Keratinocyte (primary cell): ENCODE data around the gene ACBD6. TPM values are rescaled to one million over a fixed set of nuclear protein-coding genes. Genes with fewer than 3 reads are reported as not detected.

Source experiments
- DNase-seq: peaks from one replicate; pipeline ENCODE4 v3.0.0-alpha.2; 2011; ENCODE audit warnings: low read depth, missing footprints, low spot score
- FAIRE-seq: peaks from 2 replicates; lab custom pipeline; 2011; peaks lifted over from hg19 to GRCh38; lab: Jason Lieb, UNC
- H2AFZ ChIP-seq: 2 replicates; pipeline ENCODE4 v1.6.0; 2012; ENCODE audit warnings: low read length, control low read depth, inconsistent platforms; ENCODE audit not compliant: control insufficient read depth
- H3K27ac ChIP-seq: 2 replicates; pipeline ENCODE4 v1.5.1; 2011; ENCODE audit warnings: low read length; ENCODE audit not compliant: control insufficient read depth, insufficient read depth
- H3K27me3 ChIP-seq: 3 replicates; pipeline ENCODE4 v1.6.0; 2011; ENCODE audit warnings: low read length; ENCODE audit not compliant: control insufficient read depth, insufficient read depth; ENCODE audit errors: extremely low read depth
- H3K36me3 ChIP-seq, 2 experiments: 2 replicates in 1 of 2; 3 replicates in 1 of 2; pipeline ENCODE4 v1.5.1; 2011; ENCODE audit warnings: low read length in 2 of 2, mild to moderate bottlenecking in 1 of 2; ENCODE audit not compliant: control insufficient read depth in 2 of 2, insufficient read depth in 2 of 2; ENCODE audit errors: extremely low read depth in 1 of 2
- H3K4me1 ChIP-seq: 3 replicates; pipeline ENCODE4 v1.5.1; 2011; ENCODE audit warnings: low read length; ENCODE audit not compliant: control insufficient read depth, insufficient read depth; ENCODE audit errors: extremely low read depth
- H3K4me2 ChIP-seq: 3 replicates; pipeline ENCODE4 v1.6.0; 2011; ENCODE audit warnings: low read depth, low read length; ENCODE audit not compliant: control insufficient read depth, insufficient read depth; ENCODE audit errors: extremely low read depth
- H3K4me3 ChIP-seq, 3 experiments: fragments of 200-600 bp in 1 of 3; sonication (generic) in 1 of 3; 2 replicates in 2 of 3; 3 replicates in 1 of 3; pipeline ENCODE4 v1.5.1; 2011 to 2016; ENCODE audit warnings: low read length in 3 of 3, mild to moderate bottlenecking in 3 of 3, control low read depth in 2 of 3, inconsistent platforms in 1 of 3, low read depth in 1 of 3, mixed read lengths in 1 of 3, mixed run types in 1 of 3, moderate library complexity in 1 of 3; ENCODE audit not compliant: control insufficient read depth in 2 of 3, insufficient read depth in 2 of 3; ENCODE audit errors: extremely low read depth in 1 of 3
- H3K79me2 ChIP-seq: 2 replicates; pipeline ENCODE4 v1.6.0; 2012; ENCODE audit warnings: low read length; ENCODE audit not compliant: control insufficient read depth, insufficient read depth
- H3K9ac ChIP-seq: 3 replicates; pipeline ENCODE4 v1.6.0; 2011; ENCODE audit warnings: low read length; ENCODE audit not compliant: control insufficient read depth, insufficient read depth; ENCODE audit errors: extremely low read depth
- H3K9me1 ChIP-seq: 3 replicates; pipeline ENCODE4 v1.6.0; 2011; ENCODE audit warnings: low read length; ENCODE audit not compliant: control insufficient read depth, insufficient read depth; ENCODE audit errors: extremely low read depth
- H3K9me3 ChIP-seq: 2 replicates; pipeline ENCODE4 v1.5.1; 2012; ENCODE audit warnings: low read depth, low read length; ENCODE audit not compliant: control insufficient read depth
- H4K20me1 ChIP-seq: 3 replicates; pipeline ENCODE4 v1.6.0; 2011; ENCODE audit warnings: low read length; ENCODE audit not compliant: control insufficient read depth, insufficient read depth; ENCODE audit errors: extremely low read depth
- EZH2 ChIP-seq: IDR thresholded peaks from one replicate; pipeline ENCODE4 v1.6.1; 2012; ENCODE audit warnings: inconsistent platforms, mild to moderate bottlenecking, low read length, moderate library complexity
- dilution Hi-C: fragments of 300-500 bp; cut with MboI; formaldehyde crosslinking; loops from one replicate; pipeline ENCODE4 v1.7.0; 2020; ENCODE audit warnings: low sequenced_read_pairs; ENCODE audit not compliant: extremely low pct_ligation_motif_present
- polyA plus RNA-seq, 5 experiments: library from polyadenylated mRNA; depleted of rRNA in 3 of 5; stranded (reverse) in 3 of 5; stranded (forward) in 1 of 5; unstranded in 1 of 5; fragments of >200 nt; gene quantifications; 1 replicate in 1 of 5; 2 replicates in 3 of 5; 3 replicates in 1 of 5; pipeline versions ENCODE4 v1.2.1 to v1.2.3, GENCODE V29; 2011 to 2012; ENCODE audit warnings: missing spikeins in 2 of 5, low read depth in 1 of 5, low replicate concordance in 1 of 5
- TF ChIP-seq, protein P1 (sequence below), 3 experiments: IDR thresholded peaks in 1 of 3; conservative IDR thresholded peaks in 1 of 3; optimal IDR thresholded peaks in 1 of 3; 2 replicates in 2 of 3; 3 replicates in 1 of 3; pipeline versions ENCODE3 to v1.5.1; 2011; ENCODE audit warnings: low read length in 3 of 3, mild to moderate bottlenecking in 3 of 3, moderate library complexity in 2 of 3, control low read depth in 1 of 3, inconsistent platforms in 1 of 3; ENCODE audit not compliant: insufficient read depth in 2 of 3; ENCODE audit errors: extremely low read depth in 1 of 3

The ACBD6 gene
- polyA plus RNA-seq, 1 donor (not counting 4 experiments of a cell fraction or from before 2014, with no cell fraction given), result 47.5 TPM

DNA sequence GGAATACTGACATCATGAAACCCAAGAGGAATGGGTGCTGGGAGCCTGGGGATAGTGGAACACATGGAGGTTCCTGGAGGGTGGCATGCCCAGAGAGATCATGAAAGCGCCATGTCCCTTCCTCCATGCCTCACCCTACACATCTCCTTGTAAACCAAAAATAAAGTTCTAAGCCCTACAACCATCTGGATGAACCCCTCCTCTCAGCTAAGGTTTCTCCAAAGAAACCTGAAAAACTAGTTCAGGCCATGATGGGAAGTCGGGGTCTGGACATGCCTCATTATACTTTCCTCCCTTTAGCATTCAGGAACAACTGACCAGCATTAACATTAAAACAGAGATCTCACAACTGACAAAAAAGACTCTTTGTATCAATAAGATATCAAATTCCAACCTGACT lies 68.5 kb downstream of the ACBD6 start:
- Histone ChIP-seq H3K4me2 (no peak overlapping the region), H3K4me3 (no peak overlapping the region), H3K9me1 (peaks cover 2% of the 10 kb centered on the region), H3K27me3 (no peaks in the 10 kb centered on the region), H3K79me2 (peaks cover 45% of the 10 kb centered on the region), H3K4me1 (peaks cover 13% of the 10 kb centered on the region), H3K27ac (no peak overlapping the region), H2AFZ (no peak overlapping the region), H4K20me1 (no peaks in the 10 kb centered on the region), H3K36me3 (no peaks in the 10 kb centered on the region), H3K9me3 (no peaks in the 10 kb centered on the region), H3K9ac (no peak overlapping the region)
- no peak for FAIRE-seq
- no peak for DNase-seq
- TF ChIP-seq, protein P1, sequence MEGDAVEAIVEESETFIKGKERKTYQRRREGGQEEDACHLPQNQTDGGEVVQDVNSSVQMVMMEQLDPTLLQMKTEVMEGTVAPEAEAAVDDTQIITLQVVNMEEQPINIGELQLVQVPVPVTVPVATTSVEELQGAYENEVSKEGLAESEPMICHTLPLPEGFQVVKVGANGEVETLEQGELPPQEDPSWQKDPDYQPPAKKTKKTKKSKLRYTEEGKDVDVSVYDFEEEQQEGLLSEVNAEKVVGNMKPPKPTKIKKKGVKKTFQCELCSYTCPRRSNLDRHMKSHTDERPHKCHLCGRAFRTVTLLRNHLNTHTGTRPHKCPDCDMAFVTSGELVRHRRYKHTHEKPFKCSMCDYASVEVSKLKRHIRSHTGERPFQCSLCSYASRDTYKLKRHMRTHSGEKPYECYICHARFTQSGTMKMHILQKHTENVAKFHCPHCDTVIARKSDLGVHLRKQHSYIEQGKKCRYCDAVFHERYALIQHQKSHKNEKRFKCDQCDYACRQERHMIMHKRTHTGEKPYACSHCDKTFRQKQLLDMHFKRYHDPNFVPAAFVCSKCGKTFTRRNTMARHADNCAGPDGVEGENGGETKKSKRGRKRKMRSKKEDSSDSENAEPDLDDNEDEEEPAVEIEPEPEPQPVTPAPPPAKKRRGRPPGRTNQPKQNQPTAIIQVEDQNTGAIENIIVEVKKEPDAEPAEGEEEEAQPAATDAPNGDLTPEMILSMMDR (optimal IDR thresholded peaks at IDR 0.05 in 1 of 3, IDR thresholded peaks at IDR 0.05 in 1 of 3, conservative IDR thresholded peaks at IDR 0.05 in 1 of 3; ENCODE audit: extremely low read depth in 1 of 3, insufficient read depth in 2 of 3, low read length in 3 of 3), result no peak
- TF ChIP-seq EZH2, result no peak
- dilution Hi-C loops, result no loop called here

DNA sequence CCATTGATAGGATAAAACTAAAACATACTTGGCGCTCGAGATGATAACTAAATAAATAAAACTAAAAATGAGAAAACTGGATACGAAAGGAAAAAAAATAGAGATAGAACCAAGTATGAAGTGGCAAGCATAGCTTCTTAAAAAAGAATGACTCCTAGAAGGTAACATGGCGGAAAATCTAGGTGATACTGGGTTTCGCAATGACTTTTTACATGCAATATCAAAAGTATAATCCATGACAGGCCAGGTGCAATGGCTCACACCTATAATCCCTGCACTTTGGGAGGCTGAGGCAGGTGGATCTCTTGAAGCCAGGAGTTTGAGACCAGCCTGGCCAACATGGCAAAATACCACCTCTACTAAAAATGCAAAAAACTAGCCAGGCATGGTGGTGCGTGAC lies 70.7 kb downstream of the ACBD6 start:
- H2AFZ ChIP-seq, result no peak overlapping the region
- H3K9ac ChIP-seq, result no peak overlapping the region
- peaks cover 2% of the 10 kb centered on the region for H3K9me1 ChIP-seq
- no peaks in the 10 kb centered on the region for H3K36me3 ChIP-seq
- H3K79me2 ChIP-seq, result peaks cover 48% of the 10 kb centered on the region
- TF ChIP-seq, protein P1 (optimal IDR thresholded peaks at IDR 0.05 in 1 of 3, IDR thresholded peaks at IDR 0.05 in 1 of 3, conservative IDR thresholded peaks at IDR 0.05 in 1 of 3; ENCODE audit: extremely low read depth in 1 of 3, insufficient read depth in 2 of 3, low read length in 3 of 3), result no peak
- no peak for DNase-seq
- no peak overlapping the region for H3K4me3 ChIP-seq
- FAIRE-seq, result no peak
- H3K4me1 ChIP-seq, result peaks cover 13% of the 10 kb centered on the region
- H4K20me1 ChIP-seq, result no peaks in the 10 kb centered on the region
- H3K9me3 ChIP-seq, result no peaks in the 10 kb centered on the region
- no peak overlapping the region for H3K27ac ChIP-seq
- H3K4me2 ChIP-seq, result no peak overlapping the region
- no peaks in the 10 kb centered on the region for H3K27me3 ChIP-seq
- dilution Hi-C loops, result no loop called here
